ENCODE data around the gene ENHO. TPM values are rescaled to one million over a fixed set of nuclear protein-coding genes. Genes with fewer than 3 reads are reported as not detected.

ENHO gene
- total and polyA plus RNA-seq, 2 experiments from 2014 or later, result 13.8 to 19.7 TPM

GRCh38 chr9:34514816-34515215 is 8.0 kb downstream of the ENHO start:
- H3K27me3 Mint-ChIP-seq (ENCODE audit: insufficient read depth, low read depth, poor library complexity), result peaks cover 8% of the 10 kb centered on the region
- H3K36me3 ChIP-seq (ENCODE audit: insufficient read depth), result no peaks in the 10 kb centered on the region
- H4K20me1 ChIP-seq (replicated peaks; ENCODE audit: insufficient read depth), result no peaks in the 10 kb centered on the region
- H3K27ac Mint-ChIP-seq, result no peak overlapping the region
- no peaks in the 10 kb centered on the region for H3K36me3 Mint-ChIP-seq (ENCODE audit: low read depth)
- no peaks in the 10 kb centered on the region; the same call in 2 of the 3 replicates for H3K9me3 Mint-ChIP-seq
- no peaks in the 10 kb centered on the region for H3K27me3 ChIP-seq (ENCODE audit: insufficient read depth)
- no peak overlapping the region for H2AFZ ChIP-seq
- no peaks in the 10 kb centered on the region; the same call in 1 of the 2 replicates for H3F3A ChIP-seq (replicated peaks; ENCODE audit: low read depth)
- no peak overlapping the region for H3K4me2 ChIP-seq
- H3K4me1 ChIP-seq (ENCODE audit: insufficient read depth), result peaks cover 38% of the 10 kb centered on the region
- no peak overlapping the region for H3K27ac ChIP-seq (ENCODE audit: low read depth)
- no peak for DNase-seq (ENCODE audit: low spot score)
- TF ChIP-seq POLR2AphosphoS5 (IDR thresholded peaks at IDR 0.05; ENCODE audit: low read depth), result no peak
- TF ChIP-seq NANOG (IDR thresholded peaks at IDR 0.05; ENCODE audit: borderline replicate concordance), result no peak
- no peak for TF ChIP-seq ZNF114 (CRISPR knock-in tag; IDR thresholded peaks at IDR 0.05)
- no peak for TF ChIP-seq STAT1 (IDR thresholded peaks at IDR 0.05; ENCODE audit: unreplicated experiment)
- TF ChIP-seq CREB1 (CRISPR knock-in tag; IDR thresholded peaks at IDR 0.05; ENCODE audit: low read depth), result no peak
- TF ChIP-seq CTCF (conservative IDR thresholded peaks at IDR 0.05; ENCODE audit: low read depth in 2 of 2), result no peak
- no peak for TF ChIP-seq REST (IDR thresholded peaks at IDR 0.05; ENCODE audit: unreplicated experiment)
- TF ChIP-seq ZNF331 (CRISPR knock-in tag; IDR thresholded peaks at IDR 0.05; ENCODE audit: low read depth), result no peak
- TF ChIP-seq EZH2 (IDR thresholded peaks at IDR 0.05; ENCODE audit: low read depth, unreplicated experiment), result no peak
- no peak for TF ChIP-seq JUNB (IDR thresholded peaks at IDR 0.05; ENCODE audit: unreplicated experiment)
- no peak for TF ChIP-seq ZNF462 (CRISPR knock-in tag; IDR thresholded peaks at IDR 0.05)
- no peak for TF ChIP-seq ETS1 (IDR thresholded peaks at IDR 0.05)
- TF ChIP-seq EZH2phosphoT487 (IDR thresholded peaks at IDR 0.05; ENCODE audit: unreplicated experiment), result no peak
- peaks cover 4% of the 10 kb centered on the region; the same call in 1 of the 2 replicates for H3K9me2 ChIP-seq (ENCODE audit: insufficient read depth)
- H3K4me1 Mint-ChIP-seq, result peaks cover 41% of the 10 kb centered on the region
- no peaks in the 10 kb centered on the region for H3K79me2 ChIP-seq (replicated peaks; ENCODE audit: insufficient read depth)
- H3K4me3 Mint-ChIP-seq, result no peak overlapping the region
- ATAC-seq, result no peak
- H3K4me3 ChIP-seq, result no peak overlapping the region

Data from GM23338 (cell line).